NCI-H1436 treated with DMSO at 0.1 percent for 48 hours (cell line): Measurements from ENCODE around the gene CHST12.
A peak's percentile ranks its signal among the peaks of the same experiment; 100 is the strongest.
"Not testable (repeated sequence)": the region's sequence is repeated elsewhere in the genome, so short reads cannot be mapped to it uniquely, and the experiment has no call there.

ENCODE experiments used
- DNase-seq: peaks from one replicate; lab custom pipeline; 2025; lab: John Stamatoyannopoulos, UW

The CHST12 gene

GRCh38 chr7:2403014-2403717 is at the start of gene CHST12:
Gene CHST12 (plus strand): TSS chr7:2403611. CDS start chr7:2432640, 29,029 bp downstream.
- peak; percentile 38 for DNase-seq

- peak; percentile 52 for DNase-seq
Measured at GRCh38 chr7:2353936-2354185, 49.5 kb upstream of the CHST12 start.

- DNase-seq: peak; percentile 85
Measured at GRCh38 chr7:2354186-2354938, 49.0 kb upstream of the CHST12 start, which contains the start of gene EIF3B. Gene EIF3B (plus strand): TSS chr7:2354827. CDS start chr7:2354922, 95 bp downstream.

GRCh38 chr7:2354939-2355704 is 48.3 kb upstream of the CHST12 start:
- DNase-seq: no peak

- no peak for DNase-seq
Measured at GRCh38 chr7:2355705-2356008, 47.8 kb upstream of the CHST12 start.

- no peak for DNase-seq
Measured at GRCh38 chr7:2357165-2357564, 46.2 kb upstream of the CHST12 start.

GRCh38 chr7:2357571-2357970 is 45.8 kb upstream of the CHST12 start:
- no peak for DNase-seq

GRCh38 chr7:2358968-2359527 is 44.4 kb upstream of the CHST12 start:
- peak; percentile 5 for DNase-seq

GRCh38 chr7:2359610-2360009 is 43.8 kb upstream of the CHST12 start:
- DNase-seq: no peak

GRCh38 chr7:2360796-2361195 is 42.6 kb upstream of the CHST12 start:
- DNase-seq: no peak

- DNase-seq: no peak
Measured at GRCh38 chr7:2362385-2363088, 40.9 kb upstream of the CHST12 start.

GRCh38 chr7:2369139-2369538 is 34.3 kb upstream of the CHST12 start:
- no peak for DNase-seq

GRCh38 chr7:2371329-2371728 is 32.1 kb upstream of the CHST12 start:
- DNase-seq: no peak

- no peak for DNase-seq
Measured at GRCh38 chr7:2372724-2373123, 30.7 kb upstream of the CHST12 start.

- no peak for DNase-seq
Measured at GRCh38 chr7:2373124-2373556, 30.3 kb upstream of the CHST12 start.

- DNase-seq: no peak
Measured at GRCh38 chr7:2373646-2374045, 29.8 kb upstream of the CHST12 start.

GRCh38 chr7:2374401-2374800 is 29.0 kb upstream of the CHST12 start:
- no peak for DNase-seq

- DNase-seq: no peak
Measured at GRCh38 chr7:2374830-2375728, 28.3 kb upstream of the CHST12 start.

GRCh38 chr7:2376351-2377154 is 26.9 kb upstream of the CHST12 start:
- no peak for DNase-seq

- DNase-seq: not testable (repeated sequence)
Measured at GRCh38 chr7:2377492-2377891, 25.9 kb upstream of the CHST12 start.
